Measurements from ENCODE around the gene CLEC16A.

The CLEC16A gene

DNA sequence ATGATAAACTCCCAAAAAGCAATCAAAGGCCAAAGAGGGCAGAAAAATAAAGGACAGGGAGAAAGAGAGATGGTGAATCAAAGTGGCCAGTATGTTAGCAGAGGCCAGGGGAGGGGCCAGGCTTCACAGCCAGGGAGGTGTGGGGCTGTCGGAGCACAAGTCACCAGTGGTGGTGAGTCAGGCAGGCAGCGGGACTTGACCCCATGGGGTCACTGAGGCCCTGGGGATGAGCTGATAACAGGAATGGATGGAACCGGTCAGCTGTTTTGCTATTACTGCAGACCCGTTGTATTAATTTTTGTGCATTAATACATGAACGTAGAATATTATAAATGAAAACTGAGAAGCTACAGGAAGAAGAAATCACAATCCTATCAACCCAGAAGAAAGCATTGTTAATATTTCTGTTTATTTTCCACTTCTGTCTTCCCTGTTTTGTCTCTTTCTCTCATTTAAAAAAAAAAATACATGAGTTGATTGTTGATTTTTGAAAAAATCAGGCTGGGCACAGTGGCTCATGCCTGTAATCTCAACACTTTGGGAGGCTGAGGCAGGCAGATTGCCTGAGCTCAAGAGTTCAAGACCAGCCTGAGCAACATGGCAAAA lies 204.8 kb downstream of the CLEC16A start:
- DNase-seq = no peak

DNA sequence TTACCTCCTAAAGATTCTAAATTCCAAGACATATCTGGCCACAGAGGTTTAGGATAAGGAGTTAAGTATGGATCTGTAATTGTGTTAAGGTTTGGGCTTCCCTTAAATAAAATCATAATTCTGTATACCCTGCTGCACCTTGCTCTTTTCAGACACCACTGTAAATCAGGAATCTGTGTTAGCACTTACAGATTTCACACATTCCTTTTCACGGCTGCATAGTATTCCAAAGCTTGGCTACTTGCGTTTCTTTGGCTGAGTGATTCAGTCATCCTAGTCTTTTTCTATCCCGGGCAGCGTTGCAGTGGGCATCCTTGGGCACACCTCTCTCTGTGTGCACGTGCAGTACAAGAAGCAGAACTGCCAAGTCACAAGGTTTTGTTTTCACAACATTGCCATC lies 205.8 kb downstream of the CLEC16A start:
- no peak for DNase-seq

DNA sequence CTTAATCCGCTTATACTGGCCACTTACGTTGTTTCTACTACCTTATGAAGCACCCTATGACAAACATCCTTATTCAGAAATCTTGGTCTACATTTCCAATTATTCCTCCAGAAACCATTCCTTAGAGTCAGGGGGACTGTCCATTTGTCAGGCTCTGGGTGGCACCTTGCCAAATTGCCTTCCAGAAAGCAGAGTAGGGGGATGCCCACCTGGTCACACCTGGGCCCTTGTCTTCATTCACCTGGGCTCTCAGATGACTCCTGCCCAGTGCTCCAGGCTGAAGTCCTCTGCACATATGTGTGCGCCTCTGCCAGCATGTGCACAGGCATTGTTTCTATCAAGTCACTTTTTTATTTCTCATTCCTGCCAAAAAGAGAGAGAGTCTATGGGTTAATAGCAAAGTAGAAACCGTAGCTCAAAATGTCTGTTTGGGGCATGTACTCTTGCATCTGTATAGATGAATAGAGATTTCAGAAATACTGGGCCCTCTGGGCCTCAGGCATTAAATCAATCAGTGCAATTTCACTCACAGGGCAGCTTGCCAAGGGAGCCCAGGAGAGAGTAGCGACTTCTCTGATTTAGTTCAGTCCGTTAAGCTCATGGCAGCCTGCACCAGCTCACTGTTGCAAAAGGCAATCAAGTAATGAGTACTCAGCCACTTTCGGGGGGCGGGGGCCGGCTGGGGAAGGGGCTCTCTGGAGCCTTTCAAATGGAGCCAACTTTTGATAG lies 207.0 kb downstream of the CLEC16A start:
- no peak for DNase-seq

DNA sequence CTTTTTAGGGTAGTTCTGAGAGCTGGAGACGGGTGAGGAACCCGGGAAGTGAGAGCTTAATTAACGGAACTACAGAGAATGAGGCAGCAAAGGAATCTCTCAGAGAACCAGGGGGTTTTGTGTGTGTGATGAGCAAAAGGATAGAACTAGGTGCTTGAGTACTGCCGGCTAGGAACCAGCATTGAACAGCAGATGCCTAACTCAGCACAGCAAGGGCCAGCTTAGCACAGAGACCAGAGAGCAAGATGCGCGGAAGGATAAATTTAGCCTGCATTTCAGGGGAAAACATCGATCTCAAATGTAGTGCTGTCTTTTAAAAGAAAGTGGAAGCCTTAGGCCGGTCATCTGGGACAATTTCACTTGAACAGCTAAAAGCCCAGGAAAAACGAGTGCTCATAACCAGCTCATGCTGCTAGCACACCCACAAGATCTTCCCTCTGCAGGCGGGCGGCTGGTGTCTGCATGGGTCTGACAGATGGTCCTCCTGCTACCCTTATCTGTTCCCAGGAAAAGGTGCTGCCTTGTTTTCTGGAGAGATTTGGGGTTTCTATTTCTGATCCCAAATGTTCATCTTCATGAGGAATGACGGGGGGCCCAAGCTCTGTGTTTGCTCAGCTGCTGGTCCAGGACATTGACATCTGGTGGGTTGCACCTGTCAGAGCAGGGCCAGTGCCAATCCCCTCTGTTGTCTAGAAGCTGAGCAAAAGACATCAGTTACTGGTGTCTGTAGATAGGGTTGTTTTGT lies 207.7 kb downstream of the CLEC16A start:
- no peak for DNase-seq

DNA sequence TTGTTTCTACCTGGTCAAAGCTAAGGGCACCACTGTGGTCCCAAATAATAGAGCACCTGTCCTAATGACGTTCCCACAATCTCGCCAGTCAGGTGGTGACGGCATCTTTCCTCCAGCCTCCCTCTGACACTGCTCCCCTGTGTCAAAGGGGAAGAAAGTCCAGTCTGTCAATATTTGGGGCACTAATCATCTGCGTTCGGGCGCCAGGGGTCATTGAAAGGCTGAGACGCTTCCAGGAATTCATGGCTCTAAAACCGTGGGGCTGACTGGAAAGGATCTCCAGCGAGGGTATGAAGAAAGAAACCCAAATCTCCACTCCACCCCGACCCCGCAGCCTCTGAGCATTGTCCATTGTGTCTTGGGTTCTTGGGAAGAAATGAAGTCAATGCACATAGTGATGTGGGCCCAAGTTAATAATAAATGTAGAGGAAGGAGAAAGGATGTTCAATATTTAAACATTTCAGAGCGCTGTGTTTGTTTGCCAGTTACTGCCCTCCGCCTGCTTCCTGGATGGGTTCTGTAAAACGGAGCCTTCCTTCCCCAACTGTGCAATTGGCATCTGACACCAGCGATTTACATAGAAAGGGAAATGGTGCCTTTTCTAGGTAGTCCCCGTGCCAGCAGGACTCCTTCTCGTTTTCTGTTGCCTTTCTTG lies 208.4 kb downstream of the CLEC16A start:
- DNase-seq = peak; percentile 10

DNA sequence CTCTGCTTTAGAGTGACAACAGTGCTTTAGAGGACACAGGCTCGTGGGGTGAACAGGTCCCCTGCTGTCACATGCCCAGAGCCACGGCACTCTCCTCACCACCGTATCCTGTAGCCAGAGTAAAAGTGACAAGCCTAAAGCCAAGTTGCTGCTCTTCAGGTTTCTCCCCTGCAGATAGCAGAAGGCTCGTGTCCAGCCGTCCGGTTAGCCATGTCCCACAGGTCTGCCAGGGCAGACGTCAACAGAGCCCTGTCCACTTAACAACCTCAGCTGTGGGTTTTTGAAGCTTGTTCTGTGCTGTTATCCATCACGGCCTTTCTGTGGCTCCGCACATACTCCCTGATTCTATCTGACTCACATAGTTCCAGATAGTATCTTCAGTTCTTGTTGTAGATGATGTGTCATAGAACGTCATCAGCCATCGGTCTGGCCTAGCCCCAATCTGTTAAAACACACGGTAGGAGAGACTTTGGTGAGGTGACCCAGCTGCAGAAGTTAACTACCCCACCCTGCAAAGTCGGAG lies 211.0 kb downstream of the CLEC16A start:
- no peak for DNase-seq

DNA sequence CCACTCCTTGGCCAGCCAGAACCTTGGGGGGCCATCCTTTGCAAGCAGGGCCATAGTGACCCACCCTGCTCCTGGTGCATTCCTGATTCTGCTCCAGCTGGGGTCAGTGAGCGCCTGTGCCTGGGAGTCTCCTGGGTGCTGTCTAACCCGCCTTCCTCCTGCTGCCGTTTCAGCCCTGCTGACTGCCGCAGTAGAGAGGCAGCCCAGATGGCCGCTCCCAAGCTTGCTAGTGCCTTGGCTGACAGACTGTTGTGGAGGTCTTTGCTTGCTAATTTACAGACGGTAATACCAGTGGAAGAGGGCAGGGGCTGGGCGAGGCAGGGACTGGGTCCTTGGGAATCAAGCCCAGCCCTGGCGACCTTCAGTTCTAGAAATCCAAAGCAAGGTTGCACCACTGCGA lies 212.0 kb downstream of the CLEC16A start:
- no peak for DNase-seq

DNA sequence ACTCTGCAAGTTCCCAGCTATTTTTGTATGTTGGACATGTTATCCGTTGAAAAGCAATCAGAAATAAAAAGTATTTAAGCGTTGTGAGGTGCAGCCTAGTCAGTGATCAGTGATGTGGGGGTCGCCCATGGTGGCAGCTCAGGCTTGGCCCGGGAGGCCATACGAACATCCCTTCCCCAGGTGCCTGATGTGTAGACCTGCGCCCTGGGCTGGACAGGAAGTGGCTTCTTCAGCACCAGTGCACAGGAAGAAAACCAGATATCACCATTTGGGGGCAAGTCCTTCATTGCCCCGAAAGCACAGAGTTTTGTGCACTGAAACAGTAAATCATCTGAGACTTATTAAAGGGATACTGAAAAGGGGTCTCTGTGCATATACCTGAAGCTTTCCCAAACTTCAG lies 212.8 kb downstream of the CLEC16A start:
- DNase-seq = no peak

DNA sequence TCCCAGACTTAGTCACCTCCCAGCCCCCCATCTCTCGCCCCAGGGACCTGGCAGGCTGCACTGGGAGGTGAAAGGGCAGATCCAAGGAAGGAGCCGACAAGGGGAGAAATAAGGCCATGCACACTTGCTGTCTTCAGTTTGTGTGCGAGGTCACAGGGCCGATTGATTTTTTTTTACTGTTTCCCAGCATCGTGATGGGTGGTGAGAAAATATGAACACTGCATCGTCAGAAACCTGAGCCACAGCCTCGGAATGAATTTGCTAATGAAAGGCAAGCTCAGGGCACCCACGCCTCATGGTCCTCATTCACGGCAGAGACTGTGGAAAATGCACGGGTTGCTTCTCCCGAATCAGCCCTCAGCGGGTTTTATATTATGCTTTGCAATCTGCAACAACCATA lies 213.7 kb downstream of the CLEC16A start:
- no peak for DNase-seq

DNA sequence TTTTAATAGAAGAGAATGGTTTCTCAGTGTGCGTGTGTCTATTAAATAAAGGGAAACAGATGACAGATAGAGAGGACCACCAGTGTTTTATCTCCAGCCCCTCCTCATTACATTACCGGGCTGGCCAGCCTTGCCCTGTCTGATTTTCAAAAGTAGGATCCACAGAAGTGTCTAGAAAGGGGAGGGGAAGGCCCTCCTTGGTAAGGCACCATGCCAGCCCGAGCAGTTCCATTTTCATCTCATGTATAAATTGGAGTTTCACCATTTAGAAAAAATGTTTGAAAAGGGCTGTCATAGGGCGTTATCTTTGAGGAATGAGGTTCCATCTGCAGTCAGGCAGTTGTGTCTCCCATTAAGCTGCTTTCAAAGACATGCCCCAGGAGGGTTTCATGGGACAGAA lies 214.9 kb downstream of the CLEC16A start:
- DNase-seq = no peak

DNA sequence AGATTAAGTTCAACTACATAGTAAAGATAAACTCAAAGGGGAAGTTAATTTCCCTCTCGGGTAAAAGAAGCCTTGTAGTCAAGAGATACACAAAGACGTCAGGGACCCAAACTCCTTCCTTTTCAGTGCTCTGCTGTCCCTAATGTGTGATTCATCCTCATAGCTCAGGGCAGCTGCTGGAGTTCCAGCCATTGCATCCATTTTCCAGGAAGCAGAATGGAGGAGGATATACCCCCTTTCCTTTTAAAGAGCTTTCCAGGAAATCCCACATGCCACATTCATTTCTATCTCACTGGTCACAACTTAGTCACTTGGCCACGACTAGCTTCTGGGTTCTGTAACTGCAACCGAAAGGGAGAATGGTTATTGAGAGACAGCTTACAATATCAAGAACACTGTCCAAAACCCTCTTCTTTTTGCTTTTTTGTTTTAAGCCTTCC lies 216.3 kb downstream of the CLEC16A start:
- no peak for DNase-seq

DNA sequence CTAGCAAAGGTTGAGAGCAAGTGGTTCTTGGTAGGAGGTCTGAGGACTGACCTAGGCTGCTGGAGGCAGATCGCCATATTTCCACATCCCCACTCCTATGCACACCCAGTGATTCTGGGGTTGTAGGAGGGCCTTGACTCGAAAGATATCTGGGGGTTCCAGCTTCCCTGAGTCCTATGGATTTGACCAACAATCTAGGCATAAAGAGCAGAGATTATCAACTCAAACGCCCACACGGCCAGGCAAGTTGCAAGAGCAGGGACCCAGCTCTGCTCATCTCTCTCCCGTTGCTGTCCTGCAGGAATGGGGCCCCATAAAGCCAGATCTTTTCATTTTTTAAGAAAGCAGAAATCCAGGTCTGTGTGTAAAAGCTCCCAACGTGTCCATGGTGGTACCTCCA lies 217.1 kb downstream of the CLEC16A start:
- no peak for DNase-seq

DNA sequence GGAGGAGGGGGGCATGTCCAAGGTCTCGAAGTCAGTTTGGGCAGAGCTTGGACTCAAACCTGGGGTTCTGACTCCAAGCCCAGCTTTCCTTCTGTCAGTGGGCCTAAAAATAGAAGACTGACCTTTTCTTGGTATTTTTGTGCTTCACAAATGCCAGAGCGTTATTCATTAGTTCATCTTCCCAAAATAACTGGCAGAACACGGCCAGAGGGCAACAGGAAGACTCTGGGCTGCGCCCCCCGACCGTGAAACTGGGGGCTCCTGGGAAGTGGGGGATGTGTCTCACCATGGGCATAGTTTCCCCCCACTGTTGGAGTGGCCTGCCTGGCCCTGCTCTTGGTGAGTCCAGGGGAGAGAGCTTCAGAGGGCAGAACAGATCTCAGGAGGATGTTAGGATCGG lies 217.6 kb downstream of the CLEC16A start:
- DNase-seq = no peak

DNA sequence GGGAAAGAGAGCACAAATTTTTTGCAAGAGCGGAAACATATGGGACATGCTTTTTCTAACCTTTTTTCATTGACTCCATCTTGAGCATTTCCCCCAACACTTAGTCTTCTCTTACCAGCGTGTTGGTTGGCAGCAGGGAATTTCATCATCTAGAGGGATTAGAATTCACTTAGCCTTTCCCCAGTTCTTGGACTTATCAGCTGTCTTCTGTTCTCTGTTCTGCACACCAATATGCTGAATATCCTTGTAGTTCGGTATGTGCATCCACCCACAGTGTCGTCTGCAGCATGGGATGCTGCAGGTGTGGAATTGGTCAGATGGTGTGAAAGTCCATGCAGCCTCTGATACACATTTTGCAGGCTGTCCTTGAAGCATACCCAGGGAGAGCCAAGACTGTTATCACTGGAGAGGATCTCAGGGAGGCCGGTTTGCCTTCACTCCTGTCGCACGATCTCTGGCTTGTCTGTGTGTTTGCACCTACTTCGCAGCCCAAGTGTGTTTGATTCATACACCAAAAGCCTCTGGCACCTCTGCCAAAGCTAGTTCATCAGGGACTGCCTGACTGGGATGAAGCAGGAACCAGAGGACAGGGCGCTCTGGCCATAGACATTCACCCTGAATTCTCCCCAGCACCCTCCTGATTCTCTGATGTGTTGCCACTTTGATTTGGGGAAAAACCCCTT lies 218.4 kb downstream of the CLEC16A start:
- DNase-seq = no peak

DNA sequence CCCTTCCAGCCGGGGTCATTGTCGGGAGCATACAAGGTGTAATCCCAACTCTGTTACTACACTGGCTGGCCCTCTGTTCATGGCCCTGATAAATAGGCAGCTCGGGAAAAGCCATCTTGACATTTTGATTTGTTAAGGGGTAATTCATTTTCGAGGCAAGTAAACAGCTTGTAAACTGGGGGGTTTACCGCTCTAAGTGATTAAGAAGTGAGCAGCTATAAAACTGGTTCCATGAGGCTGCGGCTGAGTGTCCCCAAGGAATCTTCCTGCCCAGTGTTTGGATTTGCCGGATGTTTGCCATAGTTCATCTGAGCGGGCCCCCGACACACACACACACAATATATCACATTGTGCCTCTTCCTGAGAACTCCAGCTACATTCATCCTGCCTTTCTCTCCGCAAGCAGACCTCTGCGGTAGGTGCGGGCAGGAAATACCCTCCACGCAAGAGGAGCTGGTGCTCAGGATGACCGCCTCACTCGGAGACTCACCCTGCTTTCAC lies 219.4 kb downstream of the CLEC16A start:
- no peak for DNase-seq

DNA sequence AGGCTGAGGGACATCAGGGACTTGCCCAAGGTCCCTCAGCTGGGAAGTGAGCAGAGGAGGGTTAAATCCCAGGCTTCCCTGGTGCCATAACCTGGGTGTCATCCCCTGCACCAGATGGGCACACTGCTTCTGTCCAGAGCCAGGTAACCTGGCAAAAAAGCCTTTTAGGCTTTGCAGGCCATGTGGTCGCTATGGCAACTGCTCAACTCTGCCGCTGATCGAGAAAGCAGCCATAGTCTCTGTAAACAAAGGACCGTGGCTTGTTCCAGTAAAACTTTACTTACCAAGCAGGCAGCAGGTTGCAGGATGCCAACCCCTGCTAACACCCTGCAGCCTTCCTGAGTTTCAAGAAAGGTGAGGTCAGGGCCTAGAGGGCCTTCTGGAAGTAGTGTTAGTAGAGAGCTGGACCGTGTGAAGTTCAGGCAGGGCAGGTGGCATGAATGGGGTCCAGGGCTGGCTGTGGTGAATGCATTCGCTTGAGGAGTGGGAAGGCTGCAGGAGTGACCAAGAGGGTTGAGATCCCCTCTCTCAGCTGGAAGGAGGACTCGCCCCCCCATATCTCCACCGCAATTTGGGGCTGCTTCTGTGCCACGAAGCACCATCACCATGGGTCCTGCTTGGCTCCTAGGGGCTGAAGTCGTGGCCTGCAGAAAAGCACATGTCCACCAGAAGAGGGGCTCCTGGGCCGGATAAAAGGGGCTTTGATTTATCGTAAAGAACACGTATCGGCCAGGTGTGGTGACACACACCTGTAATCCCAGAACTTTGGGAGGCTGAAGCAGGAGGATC lies 220.3 kb downstream of the CLEC16A start:
- DNase-seq = no peak

DNA sequence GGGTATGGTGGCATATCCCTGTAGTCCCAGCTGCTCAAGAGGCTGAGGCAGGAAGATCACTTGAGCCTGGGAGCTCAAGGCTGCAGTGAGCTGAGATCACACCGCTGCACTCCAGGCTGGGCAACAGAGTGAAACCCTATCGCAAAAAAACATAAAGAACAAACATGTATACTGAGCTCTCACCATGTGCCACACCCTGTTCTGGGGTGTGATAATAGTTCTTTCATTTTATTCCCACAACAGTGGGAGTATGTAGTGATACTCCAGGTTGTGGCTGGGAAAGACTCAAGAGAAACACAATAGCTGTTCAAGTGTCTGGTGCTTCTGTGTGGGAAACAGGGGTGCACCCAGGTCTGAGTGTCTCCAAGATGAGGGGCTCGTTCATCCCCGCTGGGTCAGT lies 221.0 kb downstream of the CLEC16A start:
- DNase-seq = no peak

DNA sequence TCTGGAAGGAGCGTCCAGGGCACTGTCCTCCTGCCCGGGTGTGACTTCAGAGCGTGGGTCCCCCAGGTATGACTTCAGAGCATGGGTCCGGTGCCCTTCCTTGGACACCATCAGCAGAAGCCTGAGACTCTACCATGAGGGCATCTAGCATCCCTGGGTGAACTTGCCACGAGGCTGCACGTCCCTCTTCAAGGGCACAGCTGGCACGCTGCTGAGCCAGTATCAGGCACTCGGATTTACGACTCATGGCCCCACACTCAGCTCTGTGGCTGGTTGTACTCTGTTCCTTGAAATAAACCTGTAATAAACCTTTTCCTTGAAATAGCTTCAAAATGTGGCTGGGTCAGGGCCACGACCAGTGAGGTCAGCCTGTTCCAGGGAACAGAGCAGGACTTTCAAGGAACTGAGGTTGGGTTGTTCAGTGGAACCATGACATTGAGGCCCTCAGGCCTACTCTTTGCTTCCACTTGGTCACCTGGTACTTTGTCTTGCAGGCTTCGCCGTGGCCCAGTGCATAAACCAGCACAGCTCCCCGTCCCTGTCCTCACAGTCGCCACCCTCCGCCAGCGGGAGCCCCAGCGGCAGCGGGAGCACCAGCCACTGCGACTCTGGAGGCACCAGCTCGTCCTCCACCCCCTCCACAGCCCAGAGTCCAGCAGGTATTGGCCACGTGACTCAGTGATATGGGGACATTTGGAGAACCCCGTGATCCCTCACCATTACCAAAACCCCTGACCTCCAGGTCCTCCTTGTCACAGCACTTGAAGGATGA lies 221.7 kb downstream of the CLEC16A start:
- DNase-seq = no peak

DNA sequence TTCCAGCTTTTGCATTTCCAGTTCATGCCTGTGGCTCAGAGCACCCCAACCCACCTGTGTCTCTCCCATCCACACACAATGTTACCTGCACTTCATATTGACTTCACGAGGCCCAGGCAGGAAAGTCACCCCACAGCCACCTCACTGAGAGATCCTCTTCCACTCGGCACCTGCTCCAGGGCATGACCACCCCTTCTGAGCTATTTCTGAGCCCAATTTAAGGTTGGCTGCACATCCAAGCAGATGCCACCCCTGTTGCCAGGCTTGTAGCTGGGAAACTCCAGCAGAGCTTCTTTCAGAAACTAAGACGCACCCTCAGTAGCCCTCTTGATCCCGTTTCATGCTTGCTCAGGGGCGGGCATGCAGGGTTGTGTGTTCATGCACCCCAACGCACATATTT lies 223.2 kb downstream of the CLEC16A start:
- DNase-seq = no peak

DNA sequence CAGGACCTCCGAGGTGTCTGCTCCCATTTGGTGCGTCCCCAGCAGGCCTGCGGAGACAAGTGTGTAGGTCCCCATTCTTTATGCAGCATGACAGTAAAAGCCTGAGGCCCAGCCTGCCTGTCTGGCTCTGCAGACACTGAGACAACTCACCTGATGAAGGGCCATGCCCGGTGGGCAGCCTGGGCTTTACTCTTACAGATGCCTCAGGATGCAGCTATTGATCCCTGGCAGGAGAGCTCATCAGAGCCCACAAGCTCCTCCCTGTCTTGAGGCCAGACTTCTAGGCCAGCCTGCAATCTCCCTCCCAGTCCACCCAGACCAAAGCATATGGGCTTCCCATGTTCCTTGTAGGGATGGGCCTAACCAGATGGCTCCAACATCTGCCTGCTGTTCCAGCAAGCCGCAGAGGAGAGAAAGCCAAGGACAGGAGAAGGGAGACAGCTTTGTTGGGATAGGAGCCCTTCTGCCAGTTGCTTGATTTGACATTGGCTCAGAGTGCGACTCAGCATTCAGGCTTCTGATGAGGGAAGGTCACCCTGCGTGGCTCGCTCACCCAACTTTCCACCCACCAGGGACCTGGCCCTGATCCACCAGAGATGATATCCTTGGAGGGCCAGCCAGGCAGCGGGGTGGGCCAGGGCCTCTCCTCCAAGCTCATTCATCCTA lies 224.2 kb downstream of the CLEC16A start:
- DNase-seq = no peak

All from NCI-H2029 (cell line).